ENCODE data around the gene ZNF624.
"Not testable (repeated sequence)": the region's sequence is repeated elsewhere in the genome, so short reads cannot be mapped to it uniquely, and the experiment has no call there.

DNA sequence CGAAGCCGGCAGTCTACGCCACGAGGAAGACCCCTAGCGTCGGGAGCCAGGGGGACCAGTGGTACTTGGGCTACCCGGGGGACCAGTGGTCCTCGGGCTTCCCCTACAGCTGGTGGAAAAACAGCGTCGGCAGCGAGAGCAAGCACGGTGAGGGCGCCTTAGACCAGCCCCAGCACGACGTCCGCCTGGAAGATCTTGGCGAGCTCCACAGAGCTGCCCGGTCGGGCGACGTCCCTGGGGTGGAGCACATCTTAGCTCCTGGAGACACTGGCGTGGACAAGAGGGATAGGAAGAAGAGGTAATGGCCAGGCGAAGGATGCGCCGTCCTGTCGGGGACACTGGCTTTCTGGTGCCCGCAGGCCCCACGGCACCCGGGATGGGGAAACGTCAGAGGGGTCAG lies 36.8 kb upstream of the ZNF624 start:
- TF ChIP-seq POLR2AphosphoS5, TCF7L2 (IDR thresholded peaks at IDR 0.05; ENCODE audit: low read depth, low read length): not testable (repeated sequence)
- TF ChIP-seq, protein P1, sequence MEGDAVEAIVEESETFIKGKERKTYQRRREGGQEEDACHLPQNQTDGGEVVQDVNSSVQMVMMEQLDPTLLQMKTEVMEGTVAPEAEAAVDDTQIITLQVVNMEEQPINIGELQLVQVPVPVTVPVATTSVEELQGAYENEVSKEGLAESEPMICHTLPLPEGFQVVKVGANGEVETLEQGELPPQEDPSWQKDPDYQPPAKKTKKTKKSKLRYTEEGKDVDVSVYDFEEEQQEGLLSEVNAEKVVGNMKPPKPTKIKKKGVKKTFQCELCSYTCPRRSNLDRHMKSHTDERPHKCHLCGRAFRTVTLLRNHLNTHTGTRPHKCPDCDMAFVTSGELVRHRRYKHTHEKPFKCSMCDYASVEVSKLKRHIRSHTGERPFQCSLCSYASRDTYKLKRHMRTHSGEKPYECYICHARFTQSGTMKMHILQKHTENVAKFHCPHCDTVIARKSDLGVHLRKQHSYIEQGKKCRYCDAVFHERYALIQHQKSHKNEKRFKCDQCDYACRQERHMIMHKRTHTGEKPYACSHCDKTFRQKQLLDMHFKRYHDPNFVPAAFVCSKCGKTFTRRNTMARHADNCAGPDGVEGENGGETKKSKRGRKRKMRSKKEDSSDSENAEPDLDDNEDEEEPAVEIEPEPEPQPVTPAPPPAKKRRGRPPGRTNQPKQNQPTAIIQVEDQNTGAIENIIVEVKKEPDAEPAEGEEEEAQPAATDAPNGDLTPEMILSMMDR (IDR thresholded peaks at IDR 0.05): not testable (repeated sequence)
